Duodenal mucosa (tissue), 2 donors: Measurements from ENCODE around the gene SIVA1.

ENCODE experiments used
- H3K27ac ChIP-seq: one replicate; pipeline ENCODE4 v1.7.0; 2013; ENCODE audit warnings: low read depth, low read length
- H3K27me3 ChIP-seq, 2 donors: one replicate each; pipeline ENCODE4 v1.7.0; 2013; ENCODE audit warnings: low read length in 2 of 2, control low read depth in 1 of 2; ENCODE audit not compliant: insufficient read depth in 2 of 2, control insufficient read depth in 1 of 2
- H3K36me3 ChIP-seq, 2 donors: one replicate each; pipeline ENCODE4 v1.7.0; 2013; ENCODE audit warnings: low read length in 2 of 2, control low read depth in 1 of 2; ENCODE audit not compliant: insufficient read depth in 2 of 2, control insufficient read depth in 1 of 2
- H3K4me1 ChIP-seq, 2 donors: one replicate each; pipeline ENCODE4 v1.7.0; 2013; ENCODE audit warnings: low read length in 2 of 2, control low read depth in 1 of 2; ENCODE audit not compliant: insufficient read depth in 2 of 2, control insufficient read depth in 1 of 2
- H3K4me3 ChIP-seq, 2 donors: one replicate each; pipeline ENCODE4 v1.7.0; 2013; ENCODE audit warnings: low read length in 2 of 2, low read depth in 1 of 2
- H3K9ac ChIP-seq, 2 donors: one replicate each; pipeline ENCODE4 v1.7.0; 2013; ENCODE audit warnings: low read length in 2 of 2, low read depth in 1 of 2
- H3K9me3 ChIP-seq, 2 donors: one replicate each; pipeline ENCODE4 v1.7.0; 2013; ENCODE audit warnings: low read length in 2 of 2, control low read depth in 1 of 2; ENCODE audit not compliant: control insufficient read depth in 1 of 2

Gene SIVA1

GRCh38 chr14:104778694-104779331, 25.9 kb downstream of the SIVA1 start:
- H3K27me3 ChIP-seq: no peaks in the 10 kb centered on the region
- no peak overlapping the region for H3K9ac ChIP-seq
- no peaks in the 10 kb centered on the region for H3K9me3 ChIP-seq
- peaks cover 15 to 44% of the 10 kb centered on the region in 2 donors for H3K36me3 ChIP-seq
- H3K27ac ChIP-seq: no peak overlapping the region
- H3K4me3 ChIP-seq: no peak overlapping the region
- H3K4me1 ChIP-seq: no peaks in the 10 kb centered on the region

GRCh38 chr14:104779776-104780512, 27.0 kb downstream of the SIVA1 start:
- Histone ChIP-seq H3K36me3 (peaks cover 15 to 35% of the 10 kb centered on the region in 2 donors), H3K9ac (no peak overlapping the region), H3K27me3 (no peaks in the 10 kb centered on the region), H3K4me3 (no peak overlapping the region), H3K4me1 (no peaks in the 10 kb centered on the region), H3K9me3 (no peaks in the 10 kb centered on the region), H3K27ac (no peak overlapping the region)

- Histone ChIP-seq H3K36me3 (peaks cover 12 to 33% of the 10 kb centered on the region in 2 donors), H3K27me3 (no peaks in the 10 kb centered on the region), H3K27ac (no peak overlapping the region), H3K9me3 (no peaks in the 10 kb centered on the region), H3K9ac (no peak overlapping the region), H3K4me1 (no peaks in the 10 kb centered on the region), H3K4me3 (no peak overlapping the region)
These were observed 27.6 kb downstream of the SIVA1 start for GRCh38 chr14:104780513-104781030.

- Histone ChIP-seq H3K4me3 (no peak overlapping the region), H3K9me3 (no peaks in the 10 kb centered on the region), H3K27ac (no peak overlapping the region), H3K4me1 (no peaks in the 10 kb centered on the region), H3K9ac (no peak overlapping the region), H3K36me3 (peaks cover 12 to 28% of the 10 kb centered on the region in 2 donors), H3K27me3 (no peaks in the 10 kb centered on the region)
These were observed 28.5 kb downstream of the SIVA1 start for GRCh38 chr14:104781271-104782077.

- Histone ChIP-seq H3K27me3 (no peaks in the 10 kb centered on the region), H3K9me3 (no peaks in the 10 kb centered on the region), H3K9ac (no peak overlapping the region), H3K27ac (no peak overlapping the region), H3K36me3 (peaks cover 12 to 21% of the 10 kb centered on the region in 2 donors), H3K4me1 (no peaks in the 10 kb centered on the region), H3K4me3 (no peak overlapping the region)
These were observed 29.3 kb downstream of the SIVA1 start for GRCh38 chr14:104782086-104782807.

- H3K27ac ChIP-seq: no peak overlapping the region
- peaks cover 0 to under 1% of the 10 kb centered on the region in 2 donors for H3K4me1 ChIP-seq
- peaks cover 12 to 24% of the 10 kb centered on the region in 2 donors for H3K36me3 ChIP-seq
- H3K9ac ChIP-seq: no peak overlapping the region
- no peaks in the 10 kb centered on the region for H3K27me3 ChIP-seq
- no peaks in the 10 kb centered on the region for H3K9me3 ChIP-seq
- H3K4me3 ChIP-seq: no peak overlapping the region
These were observed 29.8 kb downstream of the SIVA1 start for GRCh38 chr14:104782808-104783139.

GRCh38 chr14:104783484-104784217, 30.7 kb downstream of the SIVA1 start:
- Histone ChIP-seq H3K4me1 (peaks cover 0 to 5% of the 10 kb centered on the region in 2 donors), H3K36me3 (peaks cover 12 to 24% of the 10 kb centered on the region in 2 donors), H3K9ac (no peak overlapping the region), H3K27ac (no peak overlapping the region), H3K9me3 (no peaks in the 10 kb centered on the region), H3K4me3 (no peak overlapping the region), H3K27me3 (no peaks in the 10 kb centered on the region)

GRCh38 chr14:104784218-104784568, 31.2 kb downstream of the SIVA1 start:
- H3K9ac ChIP-seq: no peak overlapping the region
- no peak overlapping the region for H3K27ac ChIP-seq
- no peaks in the 10 kb centered on the region for H3K9me3 ChIP-seq
- H3K4me3 ChIP-seq: no peak overlapping the region
- no peaks in the 10 kb centered on the region for H3K27me3 ChIP-seq
- peaks cover 7 to 19% of the 10 kb centered on the region in 2 donors for H3K36me3 ChIP-seq
- H3K4me1 ChIP-seq: peaks cover 0 to 5% of the 10 kb centered on the region in 2 donors

- peaks cover 7 to 16% of the 10 kb centered on the region in 2 donors for H3K36me3 ChIP-seq
- no peak overlapping the region for H3K9ac ChIP-seq
- peaks cover 0 to 5% of the 10 kb centered on the region in 2 donors for H3K4me1 ChIP-seq
- H3K4me3 ChIP-seq: no peak overlapping the region
- no peak overlapping the region for H3K27ac ChIP-seq
- H3K27me3 ChIP-seq: no peaks in the 10 kb centered on the region
- H3K9me3 ChIP-seq: no peaks in the 10 kb centered on the region
These were observed 32.1 kb downstream of the SIVA1 start for GRCh38 chr14:104784846-104785707.
